GM11168 (cell line): ENCODE results near the gene PLD1.
"Not testable (repeated sequence)": the region's sequence is repeated elsewhere in the genome, so short reads cannot be mapped to it uniquely, and the experiment has no call there.

Experiments
- in situ Hi-C: fragments of 300-500 bp; cut with MboI; formaldehyde crosslinking; loops from one replicate; pipeline ENCODE4 v1.12.0; 2022; ENCODE audit warnings: low sequenced_read_pairs; ENCODE audit not compliant: unreplicated experiment

Gene PLD1

DNA sequence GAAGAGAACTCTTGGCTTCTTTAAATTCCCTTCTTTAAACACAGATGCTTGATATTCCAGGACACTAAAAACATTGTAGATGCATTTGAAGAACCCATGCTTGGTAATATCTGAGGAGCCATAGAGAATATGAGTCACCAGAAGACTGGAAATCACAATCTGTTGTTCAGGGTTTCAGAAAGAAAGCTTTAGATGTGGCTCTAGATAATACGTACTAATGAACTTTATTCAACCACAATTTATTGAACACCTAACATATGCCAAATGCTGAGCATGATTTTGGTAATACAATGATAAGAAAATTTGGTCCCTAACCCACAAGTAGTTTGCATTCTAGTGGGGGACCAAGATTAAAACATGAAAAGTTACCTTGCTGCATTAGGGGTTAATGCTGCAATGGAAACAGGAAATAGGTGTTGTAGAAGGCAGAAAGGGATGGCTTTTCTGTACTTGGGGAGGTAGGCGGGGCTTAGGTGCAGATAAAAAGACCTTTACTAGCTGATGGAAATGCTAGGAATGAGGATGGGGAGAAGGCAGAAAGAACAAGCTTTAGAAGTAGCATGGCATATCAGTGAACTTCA lies 11.6 kb upstream of the PLD1 start:
- in situ Hi-C loops, result no loop called here

DNA sequence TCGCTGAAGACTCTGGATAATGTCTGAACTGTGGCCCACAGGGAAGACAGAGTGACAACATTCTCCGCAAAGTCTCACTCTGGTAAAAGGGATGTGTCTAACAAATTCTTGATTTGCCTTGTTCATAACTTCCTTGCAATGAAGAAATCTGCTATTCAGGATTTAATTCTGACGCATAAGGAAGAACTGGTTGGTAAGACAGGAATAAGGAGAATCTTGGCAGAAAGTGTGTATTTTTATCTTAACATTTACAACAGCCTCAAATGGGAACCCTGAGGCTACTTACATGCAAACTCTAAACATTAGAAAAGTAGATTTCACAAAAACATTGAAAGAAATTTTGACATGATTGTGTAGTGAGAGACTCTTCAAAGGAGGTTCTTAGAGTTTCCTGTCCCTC lies 10.8 kb upstream of the PLD1 start:
- in situ Hi-C loops, result no loop called here

DNA sequence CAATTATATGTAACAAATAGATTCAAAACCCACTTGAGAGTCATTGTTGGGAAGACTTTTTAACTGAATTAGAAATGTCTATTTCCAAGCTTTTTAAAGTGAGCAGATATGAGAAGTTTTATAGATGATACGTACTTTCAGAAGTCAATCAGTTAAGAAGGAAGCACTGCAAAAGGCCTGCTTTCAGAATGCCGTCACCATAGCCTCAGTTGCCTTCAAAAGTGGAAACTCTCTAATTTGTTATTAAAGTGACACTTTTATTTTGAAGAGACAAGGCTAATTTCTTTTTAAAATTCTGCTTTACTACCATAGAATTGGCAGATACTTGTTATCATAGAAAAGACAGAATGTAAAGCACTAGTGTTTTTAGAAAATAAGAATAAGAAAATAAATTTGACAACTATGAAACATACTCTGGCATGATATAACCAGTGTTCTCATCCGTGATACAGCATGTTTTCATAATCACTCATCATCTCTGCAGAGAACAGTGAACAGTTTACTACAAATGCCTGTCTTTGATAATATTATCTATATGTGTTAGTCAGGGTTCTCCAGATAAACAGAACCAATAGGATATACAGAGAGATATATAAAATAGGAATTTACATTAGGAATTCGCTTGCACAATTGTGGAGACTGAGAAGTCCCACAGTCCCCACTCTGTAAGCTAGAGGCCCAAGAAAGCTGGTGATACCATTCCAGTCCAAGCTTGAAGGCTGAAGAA lies 7.0 kb upstream of the PLD1 start:
- in situ Hi-C loops, result no loop called here

GRCh38 chr3:171815973-171816595 lies 5.8 kb upstream of the PLD1 start:
- in situ Hi-C loops, result no loop called here

DNA sequence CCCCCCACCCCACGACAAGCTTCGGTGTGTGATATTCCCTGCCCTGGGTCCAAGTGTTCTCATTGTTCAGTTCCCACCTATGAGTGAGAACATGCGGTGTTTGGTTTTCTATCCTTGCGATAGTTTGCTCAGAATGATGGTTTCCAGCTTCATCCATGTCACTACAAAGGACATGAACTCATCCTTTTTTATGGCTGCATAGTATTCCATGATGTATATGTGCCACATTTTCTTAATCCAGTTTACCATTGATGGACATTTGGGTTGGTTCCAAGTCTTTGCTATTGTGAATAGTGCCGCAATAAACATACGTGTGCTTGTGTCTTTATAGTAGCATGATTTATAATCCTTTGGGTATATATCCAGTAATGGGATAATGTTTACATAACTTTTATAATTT lies 4.4 kb upstream of the PLD1 start:
- in situ Hi-C loops, result not testable (repeated sequence)

DNA sequence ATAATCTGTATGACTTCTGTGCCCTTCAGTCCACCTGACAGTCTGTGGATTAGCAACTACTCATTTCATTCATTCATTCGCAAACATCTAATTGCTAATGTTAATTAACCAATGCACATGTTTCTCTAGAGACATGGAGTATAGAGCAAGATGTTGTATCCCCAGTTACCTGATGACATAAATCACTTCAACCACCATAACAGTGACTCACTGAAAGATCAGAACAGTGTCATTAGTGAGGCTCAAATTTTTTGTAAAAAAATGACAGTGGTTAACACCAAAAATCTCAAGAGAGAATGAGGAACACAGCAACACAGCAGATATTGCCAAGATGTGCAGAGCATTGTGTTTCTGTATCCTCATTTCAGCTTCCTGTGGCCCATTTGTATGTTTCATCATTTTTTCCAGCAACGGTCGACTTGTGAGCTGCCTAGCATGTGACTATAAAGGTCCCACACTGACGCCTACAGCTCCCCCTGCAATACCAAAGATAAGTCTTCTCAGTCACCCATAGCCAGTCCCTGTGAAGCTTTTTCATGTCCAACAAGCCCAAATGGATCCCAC lies 3.7 kb upstream of the PLD1 start:
- in situ Hi-C loops, result no loop called here

DNA sequence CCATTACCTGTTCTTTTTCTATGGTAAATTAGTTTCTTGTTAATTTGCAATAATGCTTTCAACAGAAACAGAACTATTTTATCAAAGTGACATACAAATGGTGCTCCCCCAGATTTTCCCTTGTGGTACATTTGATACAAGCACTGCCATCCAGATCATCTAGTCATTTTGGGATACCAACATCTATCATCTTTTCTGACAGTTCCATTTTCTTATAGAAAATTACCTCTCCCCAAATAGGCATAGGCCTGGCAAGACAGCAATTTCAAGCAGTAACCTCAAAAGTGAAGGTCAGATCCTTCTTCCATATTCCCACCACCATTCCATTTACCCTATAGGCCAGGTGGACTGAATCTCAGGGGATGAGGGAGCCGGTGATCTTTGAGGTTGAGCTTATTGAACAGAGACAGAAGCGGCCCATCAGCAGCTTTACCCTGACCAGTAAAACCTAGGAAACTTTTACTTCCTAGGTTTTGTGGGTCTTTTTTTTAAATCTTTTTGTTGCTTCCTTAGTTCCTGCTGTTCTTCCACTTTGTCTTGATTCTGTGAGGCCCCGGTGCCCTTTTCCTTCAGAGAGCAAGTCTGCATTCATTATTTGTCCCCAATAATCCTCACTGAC lies 3.1 kb upstream of the PLD1 start:
- in situ Hi-C loops, result no loop called here

- in situ Hi-C loops, result no loop called here
Measured at GRCh38 chr3:171812811-171813210, 2.5 kb upstream of the PLD1 start.

DNA sequence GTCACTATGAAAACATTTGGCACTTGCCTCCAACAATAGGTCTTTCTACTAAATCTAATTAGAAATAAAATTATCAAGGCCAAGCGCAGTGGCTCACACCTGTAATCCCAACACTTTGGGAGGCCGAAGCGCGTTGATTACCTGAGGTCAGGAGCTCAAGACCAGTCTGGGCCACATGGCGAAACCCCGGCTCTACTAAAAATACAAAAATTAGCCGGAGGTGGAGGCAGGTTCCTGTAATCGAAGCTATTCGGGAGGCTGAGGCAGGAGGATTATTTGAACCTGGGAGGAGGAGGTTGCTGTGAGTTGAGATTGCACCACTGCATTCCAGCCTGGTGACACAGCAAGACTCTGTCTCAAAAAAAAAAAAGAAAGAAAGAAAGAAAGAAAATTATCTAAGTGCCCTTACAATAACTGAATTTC lies 1.6 kb upstream of the PLD1 start:
- in situ Hi-C loops, result no loop called here

DNA sequence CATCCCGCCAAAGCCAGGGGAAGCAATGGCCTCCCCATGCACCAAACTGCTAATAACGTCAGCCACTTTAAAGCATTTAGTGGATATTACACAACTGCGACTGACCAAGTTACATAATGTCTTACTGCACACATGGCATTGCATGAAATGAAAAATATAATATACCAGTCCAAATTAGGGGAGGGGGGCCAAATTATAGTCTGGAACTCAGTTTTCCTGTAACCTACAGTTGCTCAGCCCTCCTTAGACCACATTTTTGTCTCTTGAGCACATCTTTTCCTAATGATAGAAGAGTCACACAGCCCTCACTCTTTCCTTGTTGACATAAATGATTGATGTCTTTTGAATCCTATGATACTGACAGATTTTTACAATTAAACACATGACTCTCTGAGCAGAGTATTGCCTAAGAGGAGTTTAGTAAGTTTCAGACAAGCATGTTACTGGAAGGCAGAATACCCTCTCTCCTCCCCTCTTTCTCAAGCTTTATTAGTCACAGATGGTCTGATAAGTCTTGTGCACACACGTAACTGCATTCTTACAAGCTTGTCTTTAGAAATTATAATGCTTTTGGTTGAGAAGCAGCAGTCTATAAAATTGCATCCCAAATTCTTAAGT lies 1.1 kb upstream of the PLD1 start:
- in situ Hi-C loops, result no loop called here

DNA sequence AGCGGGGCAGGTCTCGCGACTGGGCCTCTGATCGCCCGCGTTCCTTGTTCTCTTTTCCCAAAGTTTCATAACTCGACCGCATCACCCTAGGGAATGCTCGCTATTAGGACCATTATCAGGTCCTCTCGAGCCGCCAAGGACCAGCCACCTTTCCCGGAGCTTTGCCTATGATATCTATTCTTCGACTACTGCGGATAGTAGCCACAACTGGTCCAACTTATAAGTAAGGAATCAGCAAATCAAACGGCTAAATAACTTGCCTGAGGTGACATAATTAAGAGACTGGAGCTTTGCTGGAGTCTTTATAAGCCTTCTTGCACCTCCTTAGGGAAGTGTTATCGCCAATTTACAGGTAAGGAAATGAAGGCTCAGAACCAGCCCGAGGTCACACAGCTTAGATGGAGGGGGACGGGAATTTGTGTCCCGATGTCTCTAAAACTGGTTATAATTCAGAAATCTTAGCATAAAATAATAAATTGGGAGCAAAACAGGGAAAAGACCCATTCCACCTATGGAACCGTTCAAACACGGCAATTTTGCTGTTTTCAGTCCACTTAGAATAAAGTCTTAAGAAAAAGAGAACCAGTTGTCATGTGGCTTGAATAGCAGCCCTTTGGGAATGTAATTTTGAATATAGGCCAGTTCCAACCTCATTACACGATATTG lies 479 bp upstream of the PLD1 start:
- in situ Hi-C loops, result no loop called here

DNA sequence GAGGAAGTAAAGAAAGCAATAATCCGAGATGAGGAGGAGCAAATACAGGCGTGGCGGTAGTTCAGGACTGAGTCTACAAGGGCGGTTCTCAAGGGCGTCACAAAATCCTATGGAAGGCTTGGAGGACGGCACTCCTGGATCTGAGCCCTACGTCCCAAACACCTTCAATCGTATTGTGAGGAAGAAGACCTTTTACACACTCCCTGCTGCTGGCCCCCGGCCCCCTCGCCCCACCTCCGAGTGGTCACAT lies 747 bp downstream of the PLD1 start:
- in situ Hi-C loops, result no loop called here

GRCh38 chr3:171807806-171808205 lies 2.5 kb downstream of the PLD1 start:
- in situ Hi-C loops, result no loop called here

DNA sequence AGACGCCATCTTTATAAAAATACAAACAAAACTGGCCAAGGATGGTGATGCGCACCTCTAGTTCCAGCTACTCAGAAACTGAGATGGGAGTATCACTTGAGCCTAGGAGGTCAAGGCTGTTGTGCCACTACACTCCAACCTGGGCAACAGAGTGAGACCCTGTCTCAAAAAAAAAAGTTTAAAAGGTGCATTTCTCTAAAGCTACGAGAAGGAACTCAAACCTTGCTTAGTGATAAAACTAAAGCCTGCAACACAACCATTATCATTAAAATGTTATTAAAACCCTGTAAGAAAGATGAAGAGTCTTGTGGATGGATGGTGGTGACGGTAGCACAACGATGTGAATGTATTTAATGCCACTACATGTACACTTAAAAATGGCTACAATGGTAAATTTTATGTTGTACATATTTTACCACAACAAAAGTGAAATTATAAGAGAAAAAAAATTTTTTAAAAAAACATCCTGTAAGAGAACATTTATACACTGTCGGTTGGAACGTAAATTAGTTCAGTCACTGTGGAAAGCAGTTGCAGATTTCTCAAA lies 3.1 kb downstream of the PLD1 start:
- in situ Hi-C loops, result no loop called here

GRCh38 chr3:171806200-171807128 lies 3.8 kb downstream of the PLD1 start:
- in situ Hi-C loops, result no loop called here

DNA sequence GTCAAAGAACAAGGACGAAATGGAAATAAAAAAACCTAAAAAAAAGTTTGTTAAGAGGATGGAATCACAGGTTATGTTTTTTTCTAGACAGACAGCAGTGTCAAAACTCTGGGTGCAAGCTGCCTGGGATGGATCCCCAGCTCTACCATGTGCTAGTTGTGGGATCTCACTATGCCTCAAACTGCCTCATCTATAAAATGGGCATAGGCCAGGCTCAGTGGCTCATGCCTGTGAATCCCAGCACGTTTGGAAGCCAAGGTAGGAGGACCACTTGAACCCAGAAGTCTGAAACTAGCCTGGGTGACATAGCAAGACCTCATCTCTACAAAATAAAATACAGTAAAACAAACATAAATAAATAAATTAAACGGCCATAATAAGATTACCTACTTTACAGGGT lies 4.6 kb downstream of the PLD1 start:
- in situ Hi-C loops, result no loop called here

- in situ Hi-C loops, result no loop called here
Measured at GRCh38 chr3:171804618-171805389, 5.5 kb downstream of the PLD1 start.

DNA sequence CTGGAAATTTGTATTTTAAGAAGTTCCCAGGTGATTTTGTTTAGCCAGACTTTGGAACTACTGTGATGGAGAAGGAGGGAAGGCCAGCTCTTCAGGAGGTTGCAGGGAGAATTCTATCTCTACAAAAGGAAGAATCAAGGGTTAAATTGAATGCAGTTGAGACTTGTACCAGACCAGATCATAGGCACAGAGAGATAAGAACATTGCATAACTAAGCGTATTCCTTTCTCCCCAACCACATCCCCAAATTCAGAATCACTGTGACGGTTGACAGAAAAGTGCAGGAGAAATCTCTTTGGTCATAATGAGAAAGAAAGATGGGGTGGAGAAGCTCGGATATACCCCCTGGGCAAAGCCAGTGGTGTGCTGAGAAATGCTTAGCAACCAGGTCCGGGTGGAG lies 7.2 kb downstream of the PLD1 start:
- in situ Hi-C loops, result no loop called here
